Uterus (tissue), 4 donors: Measurements from ENCODE around the gene DOK7. TPM values are rescaled to one million over a fixed set of nuclear protein-coding genes. Genes with fewer than 3 reads are reported as not detected.

Experiments
- DNase-seq, 2 donors: peaks; one replicate each; pipeline ENCODE4 v3.0.0-alpha.2; 2019 to 2020
- H3K27ac ChIP-seq, 2 donors: fragments of 200-600 bp; sonication (generic); 1 replicate in 1 of 2; 2 replicates in 1 of 2; pipeline ENCODE4 v1.5.1; 2016 to 2018
- H3K27me3 ChIP-seq, 2 donors: fragments of 200-600 bp; sonication (generic); one replicate each; pipeline ENCODE4 v1.5.1; 2018 to 2019; ENCODE audit warnings: control low read depth in 1 of 2
- H3K36me3 ChIP-seq, 2 donors: fragments of 200-600 bp; sonication (generic); one replicate each; pipeline ENCODE4 v1.5.1; 2019; ENCODE audit warnings: control low read depth in 1 of 2
- H3K4me1 ChIP-seq, 2 donors: fragments of 200-600 bp; sonication (generic); one replicate each; pipeline ENCODE4 v1.5.1; 2018 to 2019; ENCODE audit warnings: control low read depth in 1 of 2
- H3K4me3 ChIP-seq, 2 donors: fragments of 200-600 bp; sonication (generic); 1 replicate in 1 of 2; 2 replicates in 1 of 2; pipeline ENCODE4 v1.5.1; 2018 to 2019; ENCODE audit warnings: mild to moderate bottlenecking in 1 of 2
- H3K9me3 ChIP-seq, 2 donors: fragments of 200-600 bp; sonication (generic); one replicate each; pipeline ENCODE4 v1.5.1; 2019; ENCODE audit warnings: control low read depth in 1 of 2
- CTCF ChIP-seq, 4 experiments: fragments of 200-600 bp in 2 of 4; fragments of 450-650 bp in 2 of 4; sonication (generic) in 2 of 4; IDR thresholded peaks; one replicate each; pipeline ENCODE4 v1.5.1; 2016 to 2019; ENCODE audit warnings: antibody characterized with exemption in 4 of 4, mild to moderate bottlenecking in 2 of 4, moderate library complexity in 1 of 4
- POLR2A ChIP-seq, 2 donors: fragments of 450-650 bp; IDR thresholded peaks; one replicate each; pipeline ENCODE4 v1.6.1; 2016; ENCODE audit warnings: antibody characterized with exemption in 2 of 2, mild to moderate bottlenecking in 1 of 2, moderate library complexity in 1 of 2
- intact Hi-C: fragments of 100-400 bp; cut with DNase I; formaldehyde crosslinking; loops from one replicate; pipeline ENCODE4 v1.15.1; 2023; ENCODE audit warnings: low total_unique reads
- total RNA-seq, 4 donors: library from RNA; depleted of rRNA in 3 of 4; stranded (reverse); fragments of >200 nt in 3 of 4; gene quantifications; one replicate each; pipeline versions ENCODE4 v1.1.0 to v1.2.4, GENCODE V29; 2014 to 2023
- donor health status: DM: yes; HTN: yes; CAD: no.

Gene DOK7
- total RNA-seq, 4 donors from 2014 or later: 0.26 to 3.9 (median 0.85) TPM; not detected in 1

- no peaks in the 10 kb centered on the region for H3K27me3 ChIP-seq
- H3K9me3 ChIP-seq: no peaks in the 10 kb centered on the region
- no peak for DNase-seq
- H3K27ac ChIP-seq: no peak overlapping the region
- H3K36me3 ChIP-seq: no peaks in the 10 kb centered on the region
- no peak overlapping the region for H3K4me3 ChIP-seq
- H3K4me1 ChIP-seq: no peaks in the 10 kb centered on the region
- TF ChIP-seq CTCF (IDR thresholded peaks at IDR 0.05) (no peak), POLR2A (IDR thresholded peaks at IDR 0.05) (no peak)
- intact Hi-C loops: no loop called here
Observed at GRCh38 chr4:3515646-3516045, 52.5 kb downstream of the DOK7 start.

- Histone ChIP-seq H3K9me3 (no peaks in the 10 kb centered on the region), H3K4me3 (no peak overlapping the region), H3K36me3 (no peaks in the 10 kb centered on the region), H3K4me1 (no peaks in the 10 kb centered on the region), H3K27ac (no peak overlapping the region), H3K27me3 (no peaks in the 10 kb centered on the region)
- DNase-seq: no peak
- intact Hi-C loops: no loop called here
- TF ChIP-seq CTCF (IDR thresholded peaks at IDR 0.05) (no peak), POLR2A (IDR thresholded peaks at IDR 0.05) (no peak)
Observed at GRCh38 chr4:3516061-3516835, 53.1 kb downstream of the DOK7 start.

GRCh38 chr4:3516836-3517730 is 54.0 kb downstream of the DOK7 start:
- H3K36me3 ChIP-seq: no peaks in the 10 kb centered on the region
- TF ChIP-seq CTCF (IDR thresholded peaks at IDR 0.05) (no peak), POLR2A (IDR thresholded peaks at IDR 0.05) (no peak)
- H3K4me3 ChIP-seq: no peak overlapping the region
- no peaks in the 10 kb centered on the region for H3K4me1 ChIP-seq
- intact Hi-C loops: no loop called here
- H3K27ac ChIP-seq: no peak overlapping the region
- H3K9me3 ChIP-seq: no peaks in the 10 kb centered on the region
- DNase-seq: no peak
- H3K27me3 ChIP-seq: no peaks in the 10 kb centered on the region

GRCh38 chr4:3517731-3518510 is 54.8 kb downstream of the DOK7 start:
- H3K9me3 ChIP-seq: no peaks in the 10 kb centered on the region
- no peak for DNase-seq
- no peaks in the 10 kb centered on the region for H3K4me1 ChIP-seq
- TF ChIP-seq CTCF (IDR thresholded peaks at IDR 0.05) (no peak), POLR2A (IDR thresholded peaks at IDR 0.05) (no peak)
- no peaks in the 10 kb centered on the region for H3K27me3 ChIP-seq
- no peak overlapping the region for H3K4me3 ChIP-seq
- intact Hi-C loops: no loop called here
- H3K36me3 ChIP-seq: no peaks in the 10 kb centered on the region
- no peak overlapping the region for H3K27ac ChIP-seq
